Stimulated activated CD4-positive, alpha-beta T cell treated with anti-CD3 and anti-CD28 coated beads, Interleukin-1b, Interleukin-23, amount 100 ng/mL, for 4 hours (primary cell): Measurements from ENCODE around the gene CRYGA.
"Not testable (repeated sequence)": the region's sequence is repeated elsewhere in the genome, so short reads cannot be mapped to it uniquely, and the experiment has no call there.

ENCODE experiments used
- DNase-seq, 2 donors: peaks; one replicate each; pipeline ENCODE4 v3.0.0-alpha.2; 2020; ENCODE audit warnings: low read depth in 2 of 2

The CRYGA gene

GRCh38 chr2:208127090-208127489 is 36.3 kb downstream of the CRYGA start:
- no peak for DNase-seq

- no peak for DNase-seq
Measured at GRCh38 chr2:208125251-208125650, 38.1 kb downstream of the CRYGA start.

GRCh38 chr2:208124013-208124715 is 39.2 kb downstream of the CRYGA start, which contains the start of gene CRYGD:
TSS of gene CRYGD (minus strand) at chr2:208124524. CDS start at chr2:208124473, 51 bp downstream.
- DNase-seq = not testable (repeated sequence)

GRCh38 chr2:208122248-208122647 is 41.1 kb downstream of the CRYGA start:
- no peak for DNase-seq

GRCh38 chr2:208118918-208119317 is 44.5 kb downstream of the CRYGA start:
- DNase-seq = no peak

GRCh38 chr2:208117390-208117789 is 46.0 kb downstream of the CRYGA start:
- DNase-seq = not testable (repeated sequence)

GRCh38 chr2:208112969-208113368 is 50.4 kb downstream of the CRYGA start:
- DNase-seq = no peak

- not testable (repeated sequence) for DNase-seq
Measured at GRCh38 chr2:208112273-208112745, 51.1 kb downstream of the CRYGA start.
